HUES64 (cell line): ENCODE measurements around the gene AIRE.

Source experiments
- H3K27ac ChIP-seq: 2 replicates; pipeline ENCODE4 v1.7.0; 2013; ENCODE audit warnings: low read depth, low read length, inconsistent platforms
- H3K27me3 ChIP-seq: 2 replicates; pipeline ENCODE4 v1.6.1; 2013; ENCODE audit warnings: mild to moderate bottlenecking, low read length; ENCODE audit not compliant: insufficient read depth
- H3K36me3 ChIP-seq: 2 replicates; pipeline ENCODE4 v1.6.1; 2013; ENCODE audit warnings: mild to moderate bottlenecking, low read length; ENCODE audit not compliant: insufficient read depth
- H3K4me1 ChIP-seq: 2 replicates; pipeline ENCODE4 v1.6.1; 2013; ENCODE audit warnings: mild to moderate bottlenecking, low read length, moderate library complexity; ENCODE audit not compliant: insufficient read depth
- H3K4me3 ChIP-seq: 2 replicates; pipeline ENCODE4 v1.5.1; 2013; ENCODE audit warnings: mild to moderate bottlenecking, low read length, moderate library complexity
- H3K9ac ChIP-seq: 2 replicates; pipeline ENCODE4 v1.6.1; 2013; ENCODE audit warnings: mild to moderate bottlenecking, low read depth, low read length
- H3K9me3 ChIP-seq: 2 replicates; pipeline ENCODE4 v1.6.1; 2013; ENCODE audit warnings: low read depth, low read length; ENCODE audit not compliant: insufficient read depth
- WGBS: fragments of 150-250, 120-280 bp; methylation state at CpG from one replicate; pipeline ENCODE4 v1.1.7; 2013; ENCODE audit warnings: missing lambda C conversion rate; 5-methylcytosine and 5-hydroxymethylcytosine counted together

Gene AIRE

GRCh38 chr21:44286716-44287632, 1.3 kb downstream of the AIRE start:
- no peak overlapping the region for H3K9ac ChIP-seq
- H3K27me3 ChIP-seq = peaks cover 36% of the 10 kb centered on the region
- no peaks in the 10 kb centered on the region for H3K36me3 ChIP-seq
- H3K27ac ChIP-seq = no peak overlapping the region
- no peak overlapping the region for H3K4me3 ChIP-seq
- H3K9me3 ChIP-seq = no peaks in the 10 kb centered on the region
- WGBS = 79% methylated on average over 31 of the region's 31 CpGs
- peaks cover 16% of the 10 kb centered on the region for H3K4me1 ChIP-seq

GRCh38 chr21:44288251-44289110, 2.8 kb downstream of the AIRE start:
- H3K9ac ChIP-seq = no peak overlapping the region
- 93% methylated on average over 23 of the region's 23 CpGs for WGBS
- no peak overlapping the region for H3K4me3 ChIP-seq
- no peaks in the 10 kb centered on the region for H3K36me3 ChIP-seq
- H3K27me3 ChIP-seq = peaks cover 33% of the 10 kb centered on the region
- H3K4me1 ChIP-seq = peaks cover 10% of the 10 kb centered on the region
- H3K9me3 ChIP-seq = no peaks in the 10 kb centered on the region
- no peak overlapping the region for H3K27ac ChIP-seq

DNA sequence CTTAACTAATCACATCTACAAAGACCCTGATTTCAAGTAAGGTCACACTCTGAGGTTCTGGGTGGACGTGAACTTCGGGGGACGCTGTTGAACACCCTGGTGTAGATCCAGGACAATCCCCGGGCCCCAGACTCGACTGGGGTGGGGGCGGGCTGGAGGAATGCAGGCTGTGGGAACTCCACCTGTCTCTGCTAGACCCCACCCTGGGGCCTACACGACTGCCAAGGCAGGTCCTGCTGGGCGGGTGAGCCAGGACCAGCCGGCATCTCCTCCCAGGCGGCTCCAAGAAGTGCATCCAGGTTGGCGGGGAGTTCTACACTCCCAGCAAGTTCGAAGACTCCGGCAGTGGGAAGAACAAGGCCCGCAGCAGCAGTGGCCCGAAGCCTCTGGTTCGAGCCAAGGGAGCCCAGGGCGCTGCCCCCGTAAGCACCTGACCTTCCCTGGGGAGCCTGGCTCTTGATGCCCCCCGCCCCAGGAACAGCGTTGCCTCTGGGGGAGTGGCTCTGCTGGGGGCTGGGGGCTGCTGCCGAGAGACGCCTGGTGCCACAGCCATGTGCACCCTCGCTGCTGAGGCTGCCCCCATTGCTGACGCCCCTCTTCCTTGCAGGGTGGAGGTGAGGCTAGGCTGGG, 3.8 kb downstream of the AIRE start:
- WGBS = 87% methylated on average over 24 of the region's 24 CpGs

GRCh38 chr21:44290327-44291077, 4.8 kb downstream of the AIRE start:
- Histone ChIP-seq H3K9ac (no peak overlapping the region), H3K27me3 (peaks cover 13% of the 10 kb centered on the region), H3K4me3 (no peak overlapping the region), H3K27ac (no peak overlapping the region), H3K9me3 (no peaks in the 10 kb centered on the region), H3K4me1 (no peaks in the 10 kb centered on the region), H3K36me3 (no peaks in the 10 kb centered on the region)
- WGBS = 91% methylated on average over 16 of the region's 16 CpGs

More for the DNA sequence above, 3.8 kb downstream of the AIRE start:
- H3K4me3 ChIP-seq = no peak overlapping the region
- H3K27ac ChIP-seq = no peak overlapping the region
- H3K36me3 ChIP-seq = no peaks in the 10 kb centered on the region
- no peaks in the 10 kb centered on the region for H3K9me3 ChIP-seq
- H3K4me1 ChIP-seq = peaks cover 4% of the 10 kb centered on the region; the same call in 1 of the 2 replicates
- no peak overlapping the region for H3K9ac ChIP-seq
- H3K27me3 ChIP-seq = peaks cover 23% of the 10 kb centered on the region

DNA sequence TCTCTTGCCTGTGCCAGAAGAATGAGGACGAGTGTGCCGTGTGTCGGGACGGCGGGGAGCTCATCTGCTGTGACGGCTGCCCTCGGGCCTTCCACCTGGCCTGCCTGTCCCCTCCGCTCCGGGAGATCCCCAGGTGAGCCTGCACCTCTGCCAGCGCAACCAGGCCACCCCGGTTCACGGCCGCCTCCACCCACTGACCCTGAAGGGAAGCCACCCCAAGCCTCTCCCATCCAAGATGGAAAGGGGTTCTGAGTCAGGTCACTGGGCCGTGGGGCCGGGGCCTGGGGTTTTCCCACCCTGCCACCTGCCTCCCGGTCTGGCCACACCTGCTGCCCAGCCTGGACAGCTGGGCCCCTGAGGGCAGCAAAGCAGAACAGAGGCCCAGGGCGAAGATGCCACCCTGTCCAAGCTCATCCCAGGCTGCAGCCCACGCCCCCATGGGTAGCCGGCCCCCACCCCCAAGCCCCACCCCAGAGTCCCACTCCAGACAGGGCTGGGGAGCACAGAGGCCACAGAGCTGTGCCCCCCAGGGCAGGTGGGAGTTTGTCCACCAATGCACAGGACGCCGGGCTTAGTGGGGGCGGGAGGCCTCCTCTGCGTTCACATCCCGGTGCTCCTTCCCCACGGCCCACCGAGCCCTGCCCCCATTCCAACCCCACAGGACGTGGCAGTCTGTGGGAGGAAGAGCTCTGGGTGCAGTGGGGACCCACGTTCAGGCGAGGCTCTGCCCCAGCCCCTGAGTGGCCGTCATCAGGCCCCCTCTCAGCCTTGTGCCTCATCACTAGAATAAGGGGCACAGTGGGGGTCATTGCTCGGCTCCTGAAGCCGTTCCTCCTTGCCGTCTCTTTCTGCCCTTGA, 5.6 kb downstream of the AIRE start:
- no peaks in the 10 kb centered on the region for H3K36me3 ChIP-seq
- H3K27me3 ChIP-seq = peaks cover 6% of the 10 kb centered on the region
- no peak overlapping the region for H3K4me3 ChIP-seq
- H3K9me3 ChIP-seq = no peaks in the 10 kb centered on the region
- WGBS = 89% methylated on average over 33 of the region's 33 CpGs
- no peaks in the 10 kb centered on the region for H3K4me1 ChIP-seq
- no peak overlapping the region for H3K27ac ChIP-seq
- H3K9ac ChIP-seq = no peak overlapping the region

GRCh38 chr21:44291936-44292811, 6.5 kb downstream of the AIRE start:
- Histone ChIP-seq H3K27ac (no peak overlapping the region), H3K9me3 (no peaks in the 10 kb centered on the region), H3K27me3 (no peaks in the 10 kb centered on the region), H3K36me3 (no peaks in the 10 kb centered on the region), H3K4me3 (no peak overlapping the region), H3K9ac (no peak overlapping the region), H3K4me1 (no peaks in the 10 kb centered on the region)
- WGBS = 79% methylated on average over 25 of the region's 25 CpGs

- H3K9ac ChIP-seq = no peak overlapping the region
- H3K4me1 ChIP-seq = no peaks in the 10 kb centered on the region
- H3K27ac ChIP-seq = no peak overlapping the region
- H3K27me3 ChIP-seq = no peaks in the 10 kb centered on the region
- H3K4me3 ChIP-seq = no peak overlapping the region
- H3K36me3 ChIP-seq = no peaks in the 10 kb centered on the region
- H3K9me3 ChIP-seq = no peaks in the 10 kb centered on the region
- WGBS = 89% methylated on average over 15 of the region's 15 CpGs
Measured at GRCh38 chr21:44292812-44293195, 7.1 kb downstream of the AIRE start.

DNA sequence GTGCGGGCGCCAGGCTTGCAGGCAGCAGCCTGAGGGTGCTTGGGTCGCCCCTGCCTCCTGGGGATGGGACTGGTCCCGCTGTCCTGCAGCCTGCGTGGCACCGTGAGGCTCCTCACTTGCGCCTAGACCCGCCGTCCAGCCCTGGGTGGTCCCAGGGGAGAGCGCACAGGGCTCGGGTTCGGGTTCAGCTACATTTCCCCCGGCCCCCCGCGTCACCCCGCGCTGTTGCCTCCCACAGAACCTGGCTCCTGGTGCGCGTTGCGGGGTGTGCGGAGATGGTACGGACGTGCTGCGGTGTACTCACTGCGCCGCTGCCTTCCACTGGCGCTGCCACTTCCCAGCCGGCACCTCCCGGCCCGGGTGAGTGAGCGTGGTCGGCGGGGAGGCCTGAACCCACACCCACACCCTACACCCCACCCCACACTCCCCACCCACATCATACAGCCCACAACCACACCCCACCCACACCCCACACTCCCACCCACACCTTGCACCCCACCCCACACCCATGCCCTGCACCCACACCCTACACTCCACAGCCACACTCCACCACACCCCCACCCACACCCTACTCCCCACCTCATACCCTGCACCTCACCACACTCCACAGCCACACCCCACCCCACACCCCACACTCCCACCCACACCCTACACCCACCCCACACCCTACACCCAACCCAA, 8.0 kb downstream of the AIRE start:
- Histone ChIP-seq H3K36me3 (no peaks in the 10 kb centered on the region), H3K9ac (no peak overlapping the region), H3K27me3 (no peaks in the 10 kb centered on the region), H3K27ac (no peak overlapping the region), H3K4me3 (no peak overlapping the region), H3K4me1 (no peaks in the 10 kb centered on the region), H3K9me3 (no peaks in the 10 kb centered on the region)
- 93% methylated on average over 33 of the region's 33 CpGs for WGBS
